AG09309 (cell line): ENCODE data around the gene MGARP.

Source experiments
- DNase-seq: peaks from one replicate; pipeline ENCODE4 v3.0.0-alpha.2; 2010; ENCODE audit warnings: low read depth
- H3K4me3 ChIP-seq: 2 replicates; pipeline ENCODE4 v1.5.1; 2011; ENCODE audit warnings: mild to moderate bottlenecking, low read depth, low read length, moderate library complexity; ENCODE audit not compliant: control insufficient read depth
- TF ChIP-seq, protein P1 (sequence below): IDR thresholded peaks from 2 replicates; pipeline ENCODE4 v1.5.1; 2011; ENCODE audit warnings: mild to moderate bottlenecking, low read depth, low read length, inconsistent platforms; ENCODE audit not compliant: insufficient read depth, control insufficient read depth; ENCODE audit errors: missing control alignments

MGARP gene

DNA sequence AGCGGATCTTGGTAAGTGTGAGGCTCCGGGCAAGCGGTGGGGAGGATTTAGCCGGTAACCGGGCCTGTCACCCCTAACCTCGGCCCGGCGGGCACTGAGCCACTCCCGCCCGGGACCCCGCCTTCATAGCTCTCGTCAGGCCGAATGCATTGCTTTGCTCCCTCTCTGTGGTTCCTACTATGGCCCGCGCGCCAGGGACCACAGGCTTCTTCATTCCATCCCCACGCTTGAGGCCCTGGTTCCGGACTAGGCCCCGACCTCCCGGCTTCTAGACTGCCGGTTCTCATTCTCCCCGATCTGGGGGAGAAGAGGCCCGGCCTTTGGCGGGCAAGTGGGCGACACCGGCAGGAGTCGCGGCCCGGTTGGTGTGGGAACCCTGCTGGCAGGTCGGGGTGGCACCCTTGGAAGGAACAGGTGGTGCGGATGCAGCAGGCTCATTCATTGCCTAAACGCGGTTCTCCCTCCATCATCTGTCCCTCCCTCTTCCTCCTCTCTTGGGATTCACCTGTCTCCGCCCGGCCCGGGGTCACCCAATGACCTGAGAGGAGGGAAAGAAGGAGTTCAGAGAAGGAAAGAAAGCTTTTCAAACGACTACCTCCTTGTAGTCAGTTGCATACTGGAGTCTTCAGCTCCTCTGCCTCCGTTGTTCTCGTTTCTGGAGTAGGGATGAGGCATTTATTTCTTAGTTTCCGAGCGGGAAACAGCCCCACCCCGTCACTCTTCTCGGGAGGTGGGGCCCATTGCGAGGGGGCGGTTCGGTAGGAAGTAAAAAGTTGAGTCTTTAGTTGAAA is 22.0 kb upstream of the MGARP start, which contains the start of gene NDUFC1:
TSS of gene NDUFC1 (minus strand) at position 657 of the 791 bp plus-strand sequence. CDS start 6,679 bp downstream, outside the sequence.
- TF ChIP-seq, protein P1, sequence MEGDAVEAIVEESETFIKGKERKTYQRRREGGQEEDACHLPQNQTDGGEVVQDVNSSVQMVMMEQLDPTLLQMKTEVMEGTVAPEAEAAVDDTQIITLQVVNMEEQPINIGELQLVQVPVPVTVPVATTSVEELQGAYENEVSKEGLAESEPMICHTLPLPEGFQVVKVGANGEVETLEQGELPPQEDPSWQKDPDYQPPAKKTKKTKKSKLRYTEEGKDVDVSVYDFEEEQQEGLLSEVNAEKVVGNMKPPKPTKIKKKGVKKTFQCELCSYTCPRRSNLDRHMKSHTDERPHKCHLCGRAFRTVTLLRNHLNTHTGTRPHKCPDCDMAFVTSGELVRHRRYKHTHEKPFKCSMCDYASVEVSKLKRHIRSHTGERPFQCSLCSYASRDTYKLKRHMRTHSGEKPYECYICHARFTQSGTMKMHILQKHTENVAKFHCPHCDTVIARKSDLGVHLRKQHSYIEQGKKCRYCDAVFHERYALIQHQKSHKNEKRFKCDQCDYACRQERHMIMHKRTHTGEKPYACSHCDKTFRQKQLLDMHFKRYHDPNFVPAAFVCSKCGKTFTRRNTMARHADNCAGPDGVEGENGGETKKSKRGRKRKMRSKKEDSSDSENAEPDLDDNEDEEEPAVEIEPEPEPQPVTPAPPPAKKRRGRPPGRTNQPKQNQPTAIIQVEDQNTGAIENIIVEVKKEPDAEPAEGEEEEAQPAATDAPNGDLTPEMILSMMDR = peak; percentile 20
- H3K4me3 ChIP-seq = peak within 1 kb of the TSS; percentile 72
- no peak for DNase-seq

DNA sequence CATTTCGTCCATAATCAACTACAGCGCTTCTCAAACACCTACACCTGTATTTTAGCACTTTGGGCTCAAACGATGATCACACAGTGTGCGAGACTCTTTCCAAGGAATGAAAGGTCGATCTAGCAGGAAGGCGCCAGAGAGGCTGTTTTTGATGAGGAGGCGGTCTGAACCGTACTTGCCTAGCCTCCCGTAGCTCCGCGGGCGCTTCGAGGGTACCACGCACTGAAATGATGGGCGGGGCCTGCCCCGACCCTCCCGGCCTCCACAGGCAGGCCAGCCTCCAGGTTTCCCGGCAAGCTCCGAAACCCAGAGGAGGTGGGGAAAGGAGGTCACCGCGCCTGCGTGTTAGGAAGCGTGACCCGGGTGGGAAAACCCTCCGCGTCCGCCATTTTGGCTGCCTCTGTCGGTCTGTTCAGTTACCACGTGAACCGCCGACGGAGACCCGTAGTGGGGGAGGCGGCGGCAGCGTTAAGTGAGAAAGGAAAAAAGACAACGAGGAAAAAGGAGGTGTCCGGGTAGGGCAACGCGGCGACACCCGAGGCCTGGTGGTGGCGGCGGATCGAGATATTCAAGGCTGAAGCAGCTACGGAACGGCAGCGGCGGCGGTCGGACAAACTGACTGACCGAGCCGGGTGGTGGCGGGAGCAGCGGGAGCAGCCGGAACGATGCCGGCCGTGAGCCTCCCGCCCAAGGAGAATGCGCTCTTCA is 21.2 kb upstream of the MGARP start, which contains the start of gene NAA15:
TSS of gene NAA15 (plus strand) at position 393 of the 708 bp plus-strand sequence. CDS start at position 666, 273 bp downstream.
- TF ChIP-seq, protein P1 = no peak
- H3K4me3 ChIP-seq = peak within 1 kb of the TSS; percentile 72
- peak; percentile 83 for DNase-seq

DNA sequence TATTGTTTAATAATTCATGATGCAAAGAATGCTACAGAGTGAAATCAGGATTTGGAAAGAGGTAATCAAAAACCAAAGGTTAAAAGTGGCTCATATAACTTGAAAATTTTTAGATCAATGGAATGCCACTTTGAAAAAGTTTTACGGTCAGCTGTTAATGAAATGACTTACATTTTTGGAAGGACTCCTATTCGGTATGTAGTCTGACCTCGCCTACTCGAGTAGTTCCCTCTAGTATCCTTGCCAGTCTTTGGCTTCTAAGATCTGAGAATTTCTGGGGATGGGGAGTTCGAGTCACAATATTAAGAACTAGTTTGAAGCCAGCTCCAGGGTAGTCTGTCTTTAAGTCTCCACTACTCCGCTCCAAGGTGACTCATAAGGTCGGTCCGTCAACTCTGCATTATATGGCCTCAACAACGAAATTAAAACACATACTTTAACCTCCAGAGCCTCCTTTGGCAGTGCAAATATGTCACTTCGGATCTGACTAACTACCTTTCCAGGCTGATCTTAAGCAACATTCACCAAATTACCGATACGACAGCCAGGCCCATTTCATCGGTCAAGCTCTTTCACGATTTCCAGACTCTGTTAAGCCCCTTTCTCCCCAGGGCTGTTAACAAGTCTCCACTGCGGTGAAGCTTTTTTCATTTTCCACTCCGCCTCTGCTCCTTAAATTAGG is 20.5 kb upstream of the MGARP start:
- peak overlapping the region; percentile 72 for H3K4me3 ChIP-seq
- TF ChIP-seq, protein P1 = no peak
- DNase-seq = no peak

DNA sequence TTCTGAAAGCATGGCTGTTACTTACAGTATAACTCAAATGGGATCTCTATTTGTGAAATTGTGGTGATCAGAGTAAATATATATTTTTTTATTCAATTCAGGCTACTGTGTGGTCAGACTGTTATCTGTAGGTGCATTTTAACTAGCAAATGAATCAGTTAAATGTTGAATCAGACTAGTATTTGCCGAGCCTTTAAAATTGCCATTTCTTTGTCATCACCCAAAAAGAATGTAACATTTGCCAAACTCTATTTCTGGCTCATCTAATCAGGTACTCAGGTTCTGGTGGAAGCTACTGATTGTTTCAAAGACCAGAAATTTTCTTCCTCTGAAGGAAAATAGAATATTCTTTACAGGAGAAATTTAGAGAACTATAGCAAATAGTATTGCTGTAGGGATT is 19.5 kb upstream of the MGARP start:
- no peak overlapping the region; the same call in 1 of the 2 replicates for H3K4me3 ChIP-seq
- TF ChIP-seq, protein P1 = no peak
- DNase-seq = no peak

DNA sequence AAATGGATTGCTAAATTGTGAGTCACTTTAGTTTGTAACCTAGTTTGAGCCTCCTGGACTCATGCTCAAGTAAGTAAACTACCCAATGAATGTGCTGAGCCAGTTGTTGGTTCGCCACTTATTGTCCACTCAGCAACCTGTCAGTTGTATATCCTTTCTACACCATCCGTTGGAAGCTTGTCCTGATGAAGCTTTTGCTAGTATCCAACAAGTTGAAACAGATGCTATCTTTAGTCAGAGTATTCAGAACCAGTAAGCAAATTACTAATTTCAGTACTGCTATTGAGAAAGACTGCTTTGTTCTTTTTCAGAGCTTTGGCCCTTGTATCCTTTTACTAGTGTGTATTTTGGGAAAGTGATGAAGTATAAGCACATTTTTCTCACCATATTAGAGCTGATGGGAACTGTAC is 17.0 kb upstream of the MGARP start:
- TF ChIP-seq, protein P1 = no peak
- H3K4me3 ChIP-seq = no peak overlapping the region
- no peak for DNase-seq

DNA sequence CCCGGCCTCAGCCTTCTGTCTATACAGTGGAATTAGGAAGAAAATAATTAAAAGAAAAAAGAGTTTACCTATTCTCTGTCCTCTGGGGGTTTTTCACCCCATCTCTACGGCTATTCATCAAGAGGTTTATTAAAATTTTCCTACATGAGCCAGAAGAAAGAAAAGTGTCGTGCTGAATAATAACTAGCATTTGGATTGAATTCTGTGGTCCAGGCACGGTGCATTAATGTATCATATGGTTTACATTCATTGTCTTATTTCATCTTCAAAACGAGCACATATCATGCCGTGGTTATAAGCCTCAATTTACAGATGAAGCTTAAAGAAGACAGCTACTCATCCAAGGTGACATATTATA is 15.9 kb upstream of the MGARP start:
- DNase-seq = no peak
- TF ChIP-seq, protein P1 = no peak
- peak overlapping the region; percentile 63; the same call in 1 of the 2 replicates for H3K4me3 ChIP-seq
